Mesothelial cell of epicardium (in vitro differentiated cells): Measurements from ENCODE around the gene STK33. TPM values are rescaled to one million over a fixed set of nuclear protein-coding genes. Genes with fewer than 3 reads are reported as not detected.

Source experiments
- DNase-seq, 2 experiments: peaks; one replicate each; pipeline ENCODE4 v3.0.0; 2021; ENCODE audit warnings: low spot score in 2 of 2; ENCODE audit not compliant: unreplicated experiment in 2 of 2
- H3K27ac Mint-ChIP-seq: 2 replicates; pipeline ENCODE4 v1.8.0; 2021; ENCODE audit warnings: mixed read lengths
- H3K27me3 Mint-ChIP-seq: 2 replicates; pipeline ENCODE4 v1.8.0; 2021; ENCODE audit warnings: low read depth, mixed read lengths
- H3K36me3 Mint-ChIP-seq: 2 replicates; pipeline ENCODE4 v1.8.0; 2021; ENCODE audit warnings: mixed read lengths
- H3K4me1 Mint-ChIP-seq: 2 replicates; pipeline ENCODE4 v1.8.0; 2021; ENCODE audit warnings: mixed read lengths
- H3K4me3 Mint-ChIP-seq: 2 replicates; pipeline ENCODE4 v1.8.0; 2021; ENCODE audit warnings: mild to moderate bottlenecking, moderate library complexity, mixed read lengths
- H3K9me3 Mint-ChIP-seq: 2 replicates; pipeline ENCODE4 v1.8.0; 2021; ENCODE audit warnings: mixed read lengths
- total RNA-seq: library from RNA; stranded (reverse); gene quantifications from 3 replicates; pipeline ENCODE4 v1.2.1, GENCODE V29; 2021
- TF ChIP-seq, protein P1 (sequence below): fragments of 200-600 bp; sonication (generic); IDR thresholded peaks from one replicate; pipeline ENCODE4 v1.5.0; 2021; ENCODE audit warnings: antibody characterized with exemption; ENCODE audit not compliant: unreplicated experiment

The STK33 gene
- total RNA-seq, 1 donor from 2014 or later = 12.2 TPM

DNA sequence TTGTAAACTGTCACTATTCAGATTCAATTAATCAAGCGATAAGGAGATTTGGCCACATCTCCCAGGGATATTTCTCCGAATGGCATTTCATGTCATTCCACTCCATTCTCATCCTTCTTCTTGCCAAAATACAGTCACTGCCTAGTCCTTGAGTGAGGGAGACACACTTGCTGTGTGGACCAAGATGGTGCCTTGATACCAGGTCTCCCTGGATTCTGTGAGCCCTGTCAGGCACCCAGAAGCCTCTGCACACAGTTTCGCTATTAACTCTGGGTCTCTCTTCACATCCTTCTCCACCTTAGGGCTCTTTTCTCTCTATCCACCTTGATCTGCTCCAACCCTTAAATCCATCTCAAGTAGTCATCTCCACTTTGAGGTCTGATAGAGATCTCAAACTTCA lies 210.4 kb downstream of the STK33 start:
- Mint-ChIP-seq H3K4me3 (no peak overlapping the region), H3K4me1 (peaks cover 19% of the 10 kb centered on the region), H3K36me3 (no peaks in the 10 kb centered on the region), H3K9me3 (peaks cover 6% of the 10 kb centered on the region), H3K27me3 (no peaks in the 10 kb centered on the region), H3K27ac (no peak overlapping the region)
- no peak for DNase-seq
- TF ChIP-seq, protein P1, sequence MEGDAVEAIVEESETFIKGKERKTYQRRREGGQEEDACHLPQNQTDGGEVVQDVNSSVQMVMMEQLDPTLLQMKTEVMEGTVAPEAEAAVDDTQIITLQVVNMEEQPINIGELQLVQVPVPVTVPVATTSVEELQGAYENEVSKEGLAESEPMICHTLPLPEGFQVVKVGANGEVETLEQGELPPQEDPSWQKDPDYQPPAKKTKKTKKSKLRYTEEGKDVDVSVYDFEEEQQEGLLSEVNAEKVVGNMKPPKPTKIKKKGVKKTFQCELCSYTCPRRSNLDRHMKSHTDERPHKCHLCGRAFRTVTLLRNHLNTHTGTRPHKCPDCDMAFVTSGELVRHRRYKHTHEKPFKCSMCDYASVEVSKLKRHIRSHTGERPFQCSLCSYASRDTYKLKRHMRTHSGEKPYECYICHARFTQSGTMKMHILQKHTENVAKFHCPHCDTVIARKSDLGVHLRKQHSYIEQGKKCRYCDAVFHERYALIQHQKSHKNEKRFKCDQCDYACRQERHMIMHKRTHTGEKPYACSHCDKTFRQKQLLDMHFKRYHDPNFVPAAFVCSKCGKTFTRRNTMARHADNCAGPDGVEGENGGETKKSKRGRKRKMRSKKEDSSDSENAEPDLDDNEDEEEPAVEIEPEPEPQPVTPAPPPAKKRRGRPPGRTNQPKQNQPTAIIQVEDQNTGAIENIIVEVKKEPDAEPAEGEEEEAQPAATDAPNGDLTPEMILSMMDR = no peak

DNA sequence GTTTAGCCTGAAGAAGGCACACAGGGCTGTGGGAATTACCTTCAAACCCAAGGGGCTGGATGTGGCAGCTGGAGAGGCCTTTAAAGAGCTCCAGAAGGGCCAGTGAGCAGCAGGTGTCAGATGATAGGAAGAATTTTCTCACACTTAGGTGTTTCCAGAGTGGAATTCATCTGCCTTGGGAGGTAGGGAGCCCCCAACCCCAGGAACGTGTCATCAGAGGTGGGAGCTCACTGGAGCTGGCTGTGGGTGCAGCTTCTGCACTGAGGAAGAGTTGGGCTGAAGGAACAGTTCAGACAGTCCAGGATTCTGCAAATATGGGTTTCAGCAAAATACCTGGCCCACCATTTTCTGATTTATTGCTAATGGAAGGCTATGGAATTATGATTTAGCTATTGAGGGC lies 210.8 kb downstream of the STK33 start:
- no peaks in the 10 kb centered on the region for H3K36me3 Mint-ChIP-seq
- H3K4me1 Mint-ChIP-seq = peaks cover 17% of the 10 kb centered on the region
- TF ChIP-seq, protein P1 = no peak
- no peaks in the 10 kb centered on the region for H3K27me3 Mint-ChIP-seq
- no peak overlapping the region for H3K4me3 Mint-ChIP-seq
- DNase-seq = no peak
- H3K9me3 Mint-ChIP-seq = peaks cover 7% of the 10 kb centered on the region
- no peak overlapping the region for H3K27ac Mint-ChIP-seq

DNA sequence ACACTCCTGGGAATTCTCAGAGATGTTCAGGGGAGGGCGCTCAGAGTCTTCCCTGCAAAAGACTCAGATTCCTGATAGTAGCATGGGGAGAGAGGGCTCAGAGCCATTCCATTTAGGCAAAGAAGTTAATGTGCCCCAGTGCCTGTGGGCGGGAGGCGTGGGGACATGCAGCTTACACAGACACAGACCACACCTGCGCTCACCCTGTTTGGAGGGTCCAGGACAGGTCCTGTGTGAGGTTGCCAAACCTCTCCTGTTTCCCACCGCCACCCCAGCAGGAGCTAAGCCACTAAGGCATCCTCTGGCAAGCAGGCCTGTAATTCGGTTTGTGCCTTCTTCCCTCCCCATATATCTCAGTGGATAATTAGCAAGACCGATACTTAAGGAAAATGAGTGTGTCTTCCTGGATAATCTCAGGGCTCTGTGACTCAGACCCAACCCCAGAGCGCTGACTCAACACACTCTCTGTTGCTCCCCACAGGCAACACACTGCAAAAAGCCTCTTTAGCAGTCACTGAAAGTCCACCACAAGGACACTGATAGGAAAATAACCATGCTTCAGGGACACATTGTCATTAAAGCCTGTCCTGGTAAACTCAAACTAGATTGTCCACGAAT lies 211.5 kb downstream of the STK33 start:
- Mint-ChIP-seq H3K4me1 (peaks cover 15% of the 10 kb centered on the region), H3K27me3 (no peaks in the 10 kb centered on the region), H3K27ac (no peak overlapping the region), H3K9me3 (peaks cover 10% of the 10 kb centered on the region), H3K4me3 (no peak overlapping the region), H3K36me3 (no peaks in the 10 kb centered on the region)
- DNase-seq = no peak
- TF ChIP-seq, protein P1 = no peak

DNA sequence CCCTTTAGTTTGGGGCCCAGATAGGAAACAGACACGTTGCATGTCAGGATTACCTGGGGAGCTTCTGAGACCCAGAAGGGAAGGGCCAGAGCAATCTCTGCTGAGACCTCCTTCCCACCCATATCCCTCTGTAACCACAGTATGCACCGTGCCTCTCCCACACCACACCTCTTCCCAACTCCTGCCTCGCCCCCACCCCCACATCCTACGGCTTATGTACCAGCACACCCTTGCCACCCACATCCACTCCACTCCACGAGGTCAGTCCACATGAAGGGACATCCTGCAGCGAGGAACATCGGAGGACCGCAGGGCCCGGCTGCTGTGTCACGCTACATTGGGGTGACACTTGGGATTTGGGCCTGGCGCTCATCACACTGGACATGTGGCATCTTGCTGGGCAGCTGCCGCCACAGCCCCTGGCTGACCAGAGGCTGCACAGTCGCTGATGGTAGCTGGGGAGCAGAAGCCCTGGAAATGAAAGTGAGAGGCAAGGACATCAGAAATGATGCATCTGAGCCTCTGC lies 212.1 kb downstream of the STK33 start:
- peaks cover under 1% of the 10 kb centered on the region for H3K27me3 Mint-ChIP-seq
- H3K4me3 Mint-ChIP-seq = no peak overlapping the region
- TF ChIP-seq, protein P1 = no peak
- H3K36me3 Mint-ChIP-seq = no peaks in the 10 kb centered on the region
- H3K27ac Mint-ChIP-seq = no peak overlapping the region
- H3K4me1 Mint-ChIP-seq = peaks cover 15% of the 10 kb centered on the region
- H3K9me3 Mint-ChIP-seq = peaks cover 10% of the 10 kb centered on the region
- DNase-seq = no peak

DNA sequence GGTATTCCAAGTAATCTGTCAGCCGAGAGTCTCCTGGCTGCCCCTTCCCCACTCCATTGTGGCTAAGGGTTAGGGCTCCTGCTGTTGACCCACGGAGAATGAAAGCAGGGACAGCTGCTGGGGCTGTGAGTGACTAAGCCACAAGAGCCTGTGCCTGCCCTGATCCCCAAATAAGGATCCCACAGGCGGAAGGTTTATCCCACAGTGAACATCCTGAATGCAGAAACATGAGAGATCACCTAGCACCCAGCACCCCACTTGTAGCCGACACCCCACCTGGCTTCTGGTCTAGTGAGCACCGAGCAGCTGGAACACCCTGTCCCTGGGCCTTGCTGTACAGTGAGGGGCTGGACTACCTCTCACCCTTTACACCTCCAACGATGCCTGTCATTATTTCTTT lies 212.7 kb downstream of the STK33 start:
- Mint-ChIP-seq H3K36me3 (no peaks in the 10 kb centered on the region), H3K27me3 (peaks cover 4% of the 10 kb centered on the region), H3K4me1 (peaks cover 15% of the 10 kb centered on the region), H3K27ac (no peak overlapping the region), H3K4me3 (no peak overlapping the region), H3K9me3 (peaks cover 10% of the 10 kb centered on the region)
- no peak for DNase-seq
- TF ChIP-seq, protein P1 = no peak
